ENCODE measurements around the gene FBXO31.
"Not testable (repeated sequence)": the region's sequence is repeated elsewhere in the genome, so short reads cannot be mapped to it uniquely, and the experiment has no call there.

Gene FBXO31

DNA sequence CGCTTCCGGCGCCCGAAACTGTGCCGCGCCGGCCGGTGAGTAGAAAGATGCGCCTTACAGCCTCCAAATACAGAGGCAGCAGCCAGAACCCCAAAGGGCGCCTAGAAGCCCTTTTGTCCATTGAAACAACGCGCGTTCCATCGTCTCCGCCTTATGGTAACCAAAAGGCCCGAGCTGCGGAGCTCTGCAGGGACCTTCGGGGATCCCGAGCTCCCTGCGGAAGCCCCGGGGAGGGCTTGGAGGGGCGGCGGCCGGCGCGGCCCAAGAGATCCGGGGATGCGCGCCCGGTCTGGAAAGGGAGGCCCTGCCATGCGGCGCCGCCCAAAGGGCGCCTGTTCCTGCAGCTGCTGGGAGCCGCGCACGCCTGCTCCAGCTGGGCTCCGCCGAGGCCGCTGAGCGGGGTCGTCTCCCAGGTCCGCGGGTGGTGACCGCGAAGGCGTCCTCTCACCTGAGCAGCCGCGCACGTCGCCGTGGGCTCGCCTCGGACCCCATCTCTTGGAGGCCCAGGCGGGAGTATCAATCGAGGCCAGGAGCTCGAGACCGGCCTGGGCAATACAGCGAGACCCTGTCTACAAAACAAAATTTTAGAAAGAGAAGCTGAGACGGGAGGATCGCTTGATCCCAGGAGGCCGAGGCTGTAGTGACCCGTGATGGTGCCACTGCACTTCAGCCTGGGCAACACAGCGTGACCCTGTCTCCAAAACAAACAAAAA lies 742 bp upstream of the FBXO31 start:
- peak; percentile 63 for DNase-seq

GRCh38 chr16:87382023-87382785 lies 1.4 kb downstream of the FBXO31 start:
- DNase-seq, result no peak

DNA sequence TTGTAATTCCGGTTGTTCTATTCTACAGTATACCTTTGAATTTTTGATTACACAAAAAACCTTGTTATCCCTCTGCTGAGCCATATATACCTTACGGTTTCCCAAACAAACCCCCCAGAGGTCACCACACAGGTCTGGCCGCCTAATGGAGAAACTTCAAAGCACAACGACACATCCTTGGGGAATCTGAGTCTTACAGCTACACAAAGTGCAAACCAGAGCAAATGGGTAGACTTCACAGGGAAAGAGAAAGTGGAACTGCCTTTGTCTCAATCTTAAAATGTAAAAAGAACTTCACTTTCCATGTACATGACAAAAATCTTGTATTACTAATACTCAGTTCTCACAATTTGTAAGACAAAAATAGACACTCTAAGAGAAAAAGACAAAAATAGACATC lies 2.7 kb downstream of the FBXO31 start:
- DNase-seq, result peak; percentile 31

GRCh38 chr16:87380403-87380802 lies 3.2 kb downstream of the FBXO31 start:
- DNase-seq, result peak; percentile 47

- DNase-seq, result not testable (repeated sequence)
Measured at GRCh38 chr16:87379312-87379752, 4.2 kb downstream of the FBXO31 start.

GRCh38 chr16:87376660-87377059 lies 6.9 kb downstream of the FBXO31 start:
- DNase-seq, result no peak

GRCh38 chr16:87375426-87376135 lies 8.0 kb downstream of the FBXO31 start:
- no peak for DNase-seq

GRCh38 chr16:87374313-87374712 lies 9.3 kb downstream of the FBXO31 start:
- DNase-seq, result no peak

DNA sequence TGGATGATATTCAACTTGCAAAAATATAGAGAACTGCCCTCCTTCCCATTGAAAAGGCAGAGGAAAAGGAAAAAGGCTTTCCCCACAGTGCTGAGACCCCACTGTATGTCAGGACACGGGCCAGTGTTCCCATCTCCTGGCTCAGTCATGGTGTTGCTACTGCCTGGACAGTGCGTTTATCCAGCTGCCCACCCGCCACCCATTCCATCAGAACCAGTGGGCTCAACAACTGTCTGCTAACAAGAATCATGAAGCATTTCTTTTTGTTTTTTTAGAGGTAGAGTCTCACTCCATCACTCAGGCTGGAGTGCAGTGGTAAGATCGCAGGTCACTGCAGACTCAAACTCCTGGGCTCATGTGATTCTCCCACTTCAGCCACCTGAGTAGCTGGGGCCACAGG lies 11.3 kb downstream of the FBXO31 start:
- DNase-seq, result no peak

DNA sequence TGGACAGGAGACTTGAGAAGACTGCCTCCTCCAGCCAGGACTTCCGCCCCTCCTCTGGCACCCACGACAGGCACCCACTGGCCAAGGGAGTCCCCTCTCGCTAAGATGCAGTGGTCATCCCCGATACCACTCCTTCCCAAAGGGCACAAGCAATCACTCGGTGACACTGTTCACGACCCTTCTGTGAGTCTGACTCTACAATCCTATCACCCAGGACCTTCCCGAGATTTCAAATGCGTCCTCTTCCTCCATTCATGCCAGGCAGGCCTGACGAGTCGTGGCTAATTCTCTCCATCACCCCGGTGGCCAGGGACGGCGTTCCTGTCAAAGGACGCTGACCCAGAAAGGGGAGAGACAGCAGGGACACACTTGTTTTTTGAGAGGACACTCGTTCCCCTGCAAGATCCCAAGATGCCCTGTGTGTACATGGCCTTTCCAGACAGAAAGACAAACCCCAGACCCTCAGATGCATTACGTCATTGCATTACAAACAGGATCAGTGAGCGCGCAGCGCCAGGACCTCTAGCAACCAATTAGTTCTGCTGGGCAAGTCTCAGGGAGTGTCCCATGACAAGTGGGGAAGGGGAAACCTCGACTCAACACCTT lies 12.2 kb downstream of the FBXO31 start:
- no peak for DNase-seq

- no peak for DNase-seq
Measured at GRCh38 chr16:87369796-87370719, 13.5 kb downstream of the FBXO31 start.

DNA sequence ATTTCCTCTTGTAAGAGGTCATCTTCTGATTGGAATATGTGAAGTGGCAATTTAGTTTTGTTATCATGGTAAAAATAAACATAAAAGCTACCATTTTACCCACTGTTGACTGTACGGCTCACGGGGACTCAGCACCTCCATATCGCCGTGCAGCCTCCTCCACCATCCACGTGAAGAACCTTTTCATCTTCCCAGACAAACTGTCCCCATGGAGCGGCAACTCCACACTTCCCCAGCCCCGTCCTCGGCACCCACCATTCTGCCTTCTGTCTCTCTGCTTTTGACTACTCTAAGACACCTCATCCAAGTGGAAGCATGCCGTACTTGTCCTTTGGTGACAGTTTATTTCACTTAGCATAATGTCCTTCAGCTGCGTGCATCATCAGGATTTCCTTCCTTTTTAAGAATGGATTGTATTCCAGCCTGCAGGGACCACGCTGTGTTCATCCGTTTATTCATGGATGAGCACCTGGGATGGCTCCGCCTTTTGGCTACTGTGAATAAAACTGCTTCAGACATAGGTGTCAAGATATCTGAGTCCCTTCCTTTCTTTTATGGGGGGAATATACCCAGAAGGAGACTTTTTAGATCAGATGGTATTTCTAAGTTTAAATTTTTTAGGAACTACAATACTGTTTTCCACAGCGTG lies 14.3 kb downstream of the FBXO31 start:
- no peak for DNase-seq

DNA sequence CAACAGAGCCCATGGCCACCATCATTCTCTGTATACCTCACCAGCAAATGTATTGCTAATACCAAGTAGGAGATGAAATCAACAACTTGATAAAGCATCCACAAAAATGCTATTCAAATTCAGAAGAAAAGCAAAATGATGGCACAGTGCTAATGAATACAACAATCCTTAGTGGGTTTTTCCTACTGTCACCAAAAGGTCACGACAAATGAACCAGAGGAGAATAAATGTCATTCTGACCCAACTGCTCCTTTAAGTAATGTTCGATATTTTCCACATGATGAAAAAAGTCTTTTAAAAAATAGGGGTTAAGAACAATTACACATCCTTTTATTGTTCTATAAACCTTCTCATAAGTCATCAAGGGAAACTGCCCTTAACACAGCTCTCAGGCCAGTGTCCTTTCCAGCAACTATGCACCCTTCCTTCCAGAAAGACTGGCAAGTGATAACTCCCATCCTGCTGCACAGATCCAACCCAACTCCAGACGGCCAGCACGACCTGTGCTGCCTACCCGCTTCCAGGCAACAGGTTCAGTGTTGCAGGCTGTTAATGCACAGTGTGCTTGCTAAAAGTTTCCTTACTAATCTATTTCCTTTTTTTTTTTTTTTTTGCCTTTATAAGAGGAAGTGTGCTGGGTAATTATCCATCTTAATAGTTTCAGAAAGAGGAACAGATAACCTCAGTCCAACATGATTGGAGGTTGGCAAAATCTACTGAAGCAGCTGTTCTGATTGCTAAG lies 15.4 kb downstream of the FBXO31 start:
- DNase-seq, result no peak

DNA sequence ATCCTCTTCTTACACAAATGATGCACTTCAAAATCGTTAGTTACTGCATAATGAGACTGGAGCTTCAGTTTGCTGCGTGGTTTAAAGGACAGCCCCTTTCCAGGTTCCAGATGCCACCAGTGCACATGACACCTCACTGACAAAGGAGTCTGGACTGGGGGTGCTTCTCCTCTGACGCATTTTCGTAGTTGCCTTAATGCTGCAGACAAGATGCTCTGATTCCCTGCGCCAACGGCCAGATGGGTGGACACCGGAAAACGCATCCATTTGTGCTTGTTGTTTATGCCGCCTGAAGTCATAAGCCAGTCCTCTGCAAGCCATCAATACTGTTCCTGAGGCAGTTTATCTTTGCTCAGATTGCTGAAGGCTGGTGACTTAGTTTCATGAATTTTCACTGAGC lies 16.0 kb downstream of the FBXO31 start:
- DNase-seq, result no peak

- DNase-seq, result no peak
Measured at GRCh38 chr16:87366930-87367329, 16.6 kb downstream of the FBXO31 start.

DNA sequence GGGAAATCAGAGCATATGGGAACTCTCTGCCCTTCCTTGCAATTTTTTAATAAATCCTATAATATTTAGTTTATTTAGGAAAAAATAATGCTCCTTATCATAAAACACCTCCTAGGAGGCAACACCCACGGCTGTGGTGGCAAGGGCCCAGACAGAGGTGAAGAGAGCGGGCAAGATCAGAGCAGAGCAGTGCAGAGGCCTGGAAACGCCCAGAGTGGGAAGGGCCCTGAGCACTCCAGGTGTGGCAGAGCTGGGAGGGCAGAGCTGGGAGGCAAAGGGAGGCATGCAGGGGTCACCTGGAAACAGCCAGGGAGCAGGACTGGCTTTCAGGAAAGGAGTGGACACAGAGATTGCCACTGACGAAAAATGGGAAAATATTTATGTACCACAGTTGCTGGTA lies 17.3 kb downstream of the FBXO31 start:
- DNase-seq, result no peak

DNA sequence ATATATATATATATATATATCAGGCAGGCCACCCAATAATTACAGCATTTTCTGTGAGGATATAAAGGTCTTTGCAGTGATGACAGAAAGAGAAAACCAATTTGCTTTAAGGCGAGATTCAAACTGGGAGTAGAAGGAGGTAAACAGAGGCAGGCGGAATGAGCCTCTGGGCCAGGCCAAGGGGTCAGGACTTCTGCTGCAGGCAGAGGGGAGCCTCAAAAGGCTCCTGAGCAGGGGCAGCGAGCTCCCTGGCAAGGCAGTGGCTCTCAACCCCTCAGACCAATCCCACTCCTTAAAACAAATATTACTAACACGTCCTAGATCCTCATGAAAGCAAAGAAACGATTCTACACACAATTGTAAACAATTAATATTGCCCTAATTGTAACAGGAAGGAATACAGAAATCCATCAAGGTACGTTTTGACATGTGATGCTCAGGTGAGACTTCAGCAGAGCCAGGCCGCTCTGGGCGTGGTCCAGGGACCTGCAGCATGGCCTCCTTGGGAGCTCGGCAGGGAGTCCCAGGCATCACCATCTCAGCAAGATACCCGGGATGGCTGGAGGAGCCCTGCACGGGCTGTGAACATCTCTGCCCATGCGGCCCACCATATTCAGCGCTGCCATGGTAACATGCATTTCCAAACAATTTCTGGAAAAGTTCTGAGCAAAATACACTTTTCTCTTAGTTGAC lies 18.4 kb downstream of the FBXO31 start:
- no peak for DNase-seq

DNA sequence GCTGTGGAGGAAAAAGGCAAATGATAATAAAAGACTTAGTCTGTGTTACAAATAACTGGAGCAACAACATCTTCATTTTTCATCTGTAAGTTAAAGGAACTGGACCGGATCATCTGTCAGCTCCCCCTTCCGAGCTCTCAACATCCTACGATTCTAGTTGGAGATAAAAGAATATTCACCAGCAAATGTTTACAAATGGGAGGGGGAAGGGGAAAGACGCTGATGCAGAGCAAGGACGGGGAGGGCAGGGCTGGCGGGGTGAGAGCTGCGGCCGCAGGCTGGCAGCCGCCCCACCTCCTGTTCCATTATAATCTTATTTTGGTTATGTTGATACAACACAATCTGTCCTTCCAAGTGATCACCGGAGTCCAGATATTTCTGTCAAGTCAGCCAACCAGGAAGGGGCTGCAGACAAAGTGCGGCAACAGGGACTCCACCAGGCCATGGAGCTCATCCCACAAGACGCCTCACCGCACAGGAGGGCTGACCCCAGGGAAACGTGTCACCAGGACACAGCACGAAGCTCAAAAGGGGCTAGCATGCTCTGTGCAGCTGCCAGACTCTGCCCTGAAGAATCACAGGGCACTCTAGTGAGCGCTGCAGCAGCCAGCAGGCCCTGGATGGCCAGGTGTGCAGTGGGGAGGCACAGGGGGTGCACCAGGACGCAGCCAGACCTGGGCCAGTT lies 19.7 kb downstream of the FBXO31 start:
- no peak for DNase-seq

- not testable (repeated sequence) for DNase-seq
Measured at GRCh38 chr16:87362828-87363559, 20.6 kb downstream of the FBXO31 start.
